GM12801 (cell line): ENCODE measurements around the gene DCAF15.

Source experiments
- TF ChIP-seq, protein P1 (sequence below): IDR thresholded peaks from one replicate; pipeline ENCODE4 v1.5.1; 2011; ENCODE audit warnings: control low read depth; ENCODE audit not compliant: insufficient read length; ENCODE audit errors: extremely low read depth

Gene DCAF15

DNA sequence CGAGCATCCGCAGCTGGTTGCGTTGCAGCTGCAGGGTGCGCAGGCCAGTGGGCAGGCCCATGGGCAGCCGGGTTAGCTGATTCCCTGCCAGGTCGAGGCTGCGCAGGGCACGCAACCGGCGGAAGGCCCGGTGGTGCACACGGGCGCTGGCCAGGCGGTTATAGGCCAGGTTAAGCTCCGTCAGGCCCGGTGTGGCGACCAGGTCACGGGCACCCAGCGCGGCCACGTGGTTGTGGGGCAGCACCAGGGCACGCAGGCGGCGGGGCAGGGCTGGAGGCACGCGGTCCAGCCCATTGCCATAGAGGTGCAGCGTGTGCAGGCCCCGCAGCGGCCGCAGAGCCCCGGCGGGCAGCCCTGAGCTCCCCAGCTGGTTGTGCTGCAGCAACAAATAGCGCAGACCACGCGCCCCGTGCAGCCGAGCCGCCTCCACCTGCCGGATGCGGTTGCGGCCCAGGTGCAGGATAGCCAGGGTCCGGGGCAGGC is 19.4 kb upstream of the DCAF15 start:
- TF ChIP-seq, protein P1, sequence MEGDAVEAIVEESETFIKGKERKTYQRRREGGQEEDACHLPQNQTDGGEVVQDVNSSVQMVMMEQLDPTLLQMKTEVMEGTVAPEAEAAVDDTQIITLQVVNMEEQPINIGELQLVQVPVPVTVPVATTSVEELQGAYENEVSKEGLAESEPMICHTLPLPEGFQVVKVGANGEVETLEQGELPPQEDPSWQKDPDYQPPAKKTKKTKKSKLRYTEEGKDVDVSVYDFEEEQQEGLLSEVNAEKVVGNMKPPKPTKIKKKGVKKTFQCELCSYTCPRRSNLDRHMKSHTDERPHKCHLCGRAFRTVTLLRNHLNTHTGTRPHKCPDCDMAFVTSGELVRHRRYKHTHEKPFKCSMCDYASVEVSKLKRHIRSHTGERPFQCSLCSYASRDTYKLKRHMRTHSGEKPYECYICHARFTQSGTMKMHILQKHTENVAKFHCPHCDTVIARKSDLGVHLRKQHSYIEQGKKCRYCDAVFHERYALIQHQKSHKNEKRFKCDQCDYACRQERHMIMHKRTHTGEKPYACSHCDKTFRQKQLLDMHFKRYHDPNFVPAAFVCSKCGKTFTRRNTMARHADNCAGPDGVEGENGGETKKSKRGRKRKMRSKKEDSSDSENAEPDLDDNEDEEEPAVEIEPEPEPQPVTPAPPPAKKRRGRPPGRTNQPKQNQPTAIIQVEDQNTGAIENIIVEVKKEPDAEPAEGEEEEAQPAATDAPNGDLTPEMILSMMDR: no peak

DNA sequence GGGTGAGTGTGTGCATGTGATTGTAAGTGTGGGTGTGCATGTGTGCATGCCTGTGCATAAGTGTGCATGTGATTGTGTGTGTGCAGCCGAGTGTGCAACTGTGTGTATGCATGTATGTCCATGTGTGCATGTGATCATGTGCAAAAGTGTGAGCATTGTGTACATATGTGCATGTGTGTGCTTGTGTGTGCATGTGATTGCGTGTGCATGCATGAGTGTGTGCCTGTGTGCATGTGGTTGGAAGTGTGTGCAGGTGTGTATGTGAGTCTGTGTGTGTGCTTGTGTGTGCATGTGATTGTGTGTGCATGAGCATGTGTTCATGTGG is 17.6 kb upstream of the DCAF15 start:
- TF ChIP-seq, protein P1: no peak

DNA sequence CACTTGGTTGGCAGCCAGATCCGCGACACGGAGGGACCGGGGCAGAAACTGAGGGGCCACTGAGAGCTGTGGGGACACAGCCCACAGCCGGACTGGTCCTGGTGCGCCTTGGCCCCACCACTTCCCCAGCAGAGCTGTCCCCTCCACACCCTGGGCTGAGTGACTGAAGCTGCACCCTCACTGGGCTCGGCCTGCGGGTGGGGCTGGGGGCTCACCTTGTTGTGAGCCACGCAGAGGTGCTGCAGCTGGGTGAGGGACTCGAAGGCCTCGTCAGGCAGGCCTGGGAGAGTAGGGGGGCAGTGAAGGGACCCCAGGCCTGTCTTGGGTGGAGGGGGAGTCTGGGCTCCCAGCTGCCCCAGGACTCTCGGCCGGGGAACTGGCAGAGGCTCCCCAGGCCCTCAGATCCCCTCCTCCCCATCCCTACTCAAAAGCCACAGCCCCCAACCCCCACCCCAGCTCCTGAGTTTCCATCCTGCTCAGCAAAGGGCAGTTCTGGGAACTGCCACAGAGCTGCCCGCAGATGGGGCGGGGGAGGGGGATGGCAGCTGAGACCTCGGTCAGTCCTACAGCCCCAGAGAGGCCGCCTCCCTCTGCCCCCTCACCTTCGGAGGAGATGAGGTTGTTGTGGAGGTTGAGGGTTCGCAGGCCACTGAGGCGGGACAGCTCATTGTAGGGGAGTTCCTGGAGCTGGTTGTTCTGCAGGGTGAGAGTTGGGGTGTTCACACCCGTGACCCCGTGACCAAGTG is 16.4 kb upstream of the DCAF15 start:
- TF ChIP-seq, protein P1: no peak

DNA sequence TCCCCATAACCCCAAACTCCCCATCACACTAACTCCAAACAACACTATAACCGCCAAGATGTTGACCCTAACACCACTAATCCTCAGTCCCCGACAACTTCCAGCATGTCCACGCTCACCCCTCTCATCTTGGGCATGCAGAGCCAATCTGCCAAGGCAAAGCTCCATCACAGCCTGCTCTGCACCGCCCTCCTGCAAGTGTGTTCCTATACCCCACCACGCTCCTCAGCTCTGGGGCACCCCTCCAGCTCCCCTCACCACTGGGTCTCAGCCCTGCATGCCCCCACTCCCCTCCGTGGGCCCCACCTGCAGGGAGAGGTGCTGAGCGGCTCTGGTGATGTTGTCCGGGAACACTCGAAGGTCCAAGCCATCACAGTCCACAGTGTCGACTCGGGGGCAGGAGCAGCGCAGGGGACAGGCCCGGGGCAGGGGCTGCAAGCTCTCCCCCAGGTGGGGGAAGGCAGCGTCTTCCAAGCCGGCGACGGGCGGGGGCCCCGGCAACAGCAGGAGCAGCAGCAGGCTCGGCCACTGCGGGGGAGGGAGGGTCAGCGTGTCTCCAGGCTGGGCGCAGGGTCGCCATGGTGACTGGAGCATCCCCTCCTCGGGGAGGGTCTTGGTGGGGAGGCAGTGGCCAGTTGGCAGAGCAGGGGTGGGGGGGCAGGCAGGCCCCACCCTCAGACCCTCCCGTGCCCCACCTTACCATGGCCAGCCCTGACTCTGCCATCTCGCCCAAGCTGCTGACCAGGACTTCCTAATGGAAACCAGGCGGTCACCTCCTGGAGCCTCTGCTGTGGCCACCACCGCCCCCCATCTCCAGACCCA is 14.6 kb upstream of the DCAF15 start:
- TF ChIP-seq, protein P1: no peak

DNA sequence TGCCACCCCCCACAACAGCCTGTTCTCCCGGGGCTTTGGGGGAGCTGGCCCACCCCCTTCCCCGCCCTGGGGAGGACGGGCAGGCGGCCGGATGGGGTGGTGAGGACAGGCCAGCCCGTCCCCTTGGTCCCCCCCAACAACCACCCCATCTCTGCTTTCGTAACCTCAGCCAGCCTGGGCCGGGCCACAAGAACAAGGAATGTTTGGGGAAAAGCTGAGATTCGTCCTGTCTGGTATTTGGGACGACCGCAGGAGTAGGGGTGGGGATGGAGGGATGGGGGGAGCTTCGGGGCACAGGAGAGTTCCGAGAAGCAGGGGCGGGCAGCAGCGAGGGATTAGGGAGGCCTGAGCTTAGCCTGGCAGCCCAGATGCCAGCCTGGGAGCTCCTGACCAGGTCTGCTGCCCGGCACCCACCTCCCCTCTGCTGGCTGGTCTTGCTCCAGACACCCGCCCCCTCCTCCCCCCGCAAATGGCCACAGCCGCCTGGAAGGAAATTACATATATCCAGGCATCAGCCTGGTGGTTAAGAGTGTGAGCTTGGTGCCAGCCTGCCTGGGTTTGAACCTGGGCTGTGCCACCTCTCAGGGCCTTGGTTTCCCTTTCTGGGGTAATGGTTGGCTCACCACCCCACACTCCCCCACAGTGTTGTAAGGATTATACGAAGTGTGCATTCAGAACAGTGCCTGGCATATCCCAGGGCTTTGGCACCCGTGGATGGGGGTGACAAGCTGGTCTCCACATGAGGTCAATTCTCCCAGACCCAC is 13.8 kb upstream of the DCAF15 start, which contains the start of gene PODNL1:
Gene PODNL1, minus strand, starts transcription at position 117 of the 764 bp plus-strand sequence. CDS start 236 bp downstream, outside the sequence.
- TF ChIP-seq, protein P1: no peak

DNA sequence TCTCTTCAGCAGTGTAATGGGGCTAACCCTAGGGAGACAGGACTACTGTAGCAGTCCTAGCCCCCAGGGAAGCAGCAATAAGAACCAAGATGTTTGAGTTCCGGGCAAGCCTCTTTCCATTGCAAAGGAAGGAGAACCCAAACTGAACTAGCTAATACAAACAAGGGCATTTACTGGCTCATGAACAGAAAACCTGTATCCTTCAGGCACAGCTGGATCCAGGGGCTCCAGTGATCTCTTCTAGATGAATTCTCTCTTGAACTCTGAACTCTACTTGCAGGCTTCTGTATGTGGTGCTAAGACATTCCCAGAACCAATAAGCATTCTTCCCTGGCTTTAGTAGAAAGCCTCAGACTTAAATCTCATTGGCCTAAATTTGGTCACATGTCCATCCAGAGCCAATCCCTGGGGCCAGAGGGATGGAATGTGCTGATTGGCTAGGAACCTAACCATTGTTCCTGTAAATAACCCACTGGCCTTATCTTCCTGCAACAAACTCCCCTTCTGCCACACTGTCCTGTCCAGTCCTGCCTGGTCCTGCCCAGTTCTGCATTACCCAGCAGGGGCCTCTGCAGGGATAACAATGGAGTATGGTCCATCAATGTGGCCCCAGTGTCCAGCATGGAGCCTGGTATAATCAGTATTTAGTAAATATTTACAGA is 10.2 kb upstream of the DCAF15 start:
- TF ChIP-seq, protein P1: no peak
